Esophagus (tissue), 2 donors: ENCODE results near the gene TMEM185A. TPM values are rescaled to one million over a fixed set of nuclear protein-coding genes. Genes with fewer than 3 reads are reported as not detected.

Source experiments
- H3K27ac ChIP-seq, 2 donors: one replicate each; pipeline ENCODE4 v1.5.1; 2013; ENCODE audit warnings: low read depth in 2 of 2, mild to moderate bottlenecking in 2 of 2, inconsistent platforms in 1 of 2, low read length in 1 of 2, moderate library complexity in 1 of 2
- H3K27me3 ChIP-seq, 2 donors: one replicate each; pipeline ENCODE4 v1.6.1; 2013; ENCODE audit warnings: low read length in 2 of 2, control low read depth in 1 of 2, mild to moderate bottlenecking in 1 of 2; ENCODE audit not compliant: insufficient read depth in 2 of 2, control insufficient read depth in 1 of 2
- H3K36me3 ChIP-seq, 2 donors: one replicate each; pipeline ENCODE4 v1.6.1; 2013; ENCODE audit warnings: low read length in 1 of 2; ENCODE audit not compliant: control insufficient read depth in 2 of 2, insufficient read depth in 2 of 2
- H3K4me1 ChIP-seq, 2 donors: one replicate each; pipeline ENCODE4 v1.6.1; 2013; ENCODE audit warnings: low read length in 1 of 2; ENCODE audit not compliant: control insufficient read depth in 2 of 2, insufficient read depth in 2 of 2
- H3K4me3 ChIP-seq, 2 donors: one replicate each; pipeline ENCODE4 v1.5.1; 2013; ENCODE audit warnings: low read length in 2 of 2, mild to moderate bottlenecking in 2 of 2, low read depth in 1 of 2, moderate library complexity in 1 of 2
- H3K9me3 ChIP-seq, 2 donors: one replicate each; pipeline ENCODE4 v1.6.1; 2013; ENCODE audit warnings: mild to moderate bottlenecking in 2 of 2, low read depth in 1 of 2, low read length in 1 of 2, moderate library complexity in 1 of 2; ENCODE audit not compliant: control insufficient read depth in 2 of 2, insufficient read depth in 1 of 2
- WGBS, 2 donors: extraction: QIAGEN DNeasy Blood & Tissue Kit; methylation state at CpG; one replicate each; pipeline ENCODE4 v1.1.7; 2013; 5-methylcytosine and 5-hydroxymethylcytosine counted together
- polyA plus RNA-seq, 2 donors: library from polyadenylated mRNA; stranded (reverse); fragments of 200-250 nt; gene quantifications; one replicate each; pipeline ENCODE4 v1.2.3, GENCODE V29; 2013
- donor health status: healthy with polysubstance abuse.
- donor health status: Bipolar disorder and iron deficiency.

The TMEM185A gene
- polyA plus RNA-seq, 2 donors = 10.9 to 11.1 TPM

DNA sequence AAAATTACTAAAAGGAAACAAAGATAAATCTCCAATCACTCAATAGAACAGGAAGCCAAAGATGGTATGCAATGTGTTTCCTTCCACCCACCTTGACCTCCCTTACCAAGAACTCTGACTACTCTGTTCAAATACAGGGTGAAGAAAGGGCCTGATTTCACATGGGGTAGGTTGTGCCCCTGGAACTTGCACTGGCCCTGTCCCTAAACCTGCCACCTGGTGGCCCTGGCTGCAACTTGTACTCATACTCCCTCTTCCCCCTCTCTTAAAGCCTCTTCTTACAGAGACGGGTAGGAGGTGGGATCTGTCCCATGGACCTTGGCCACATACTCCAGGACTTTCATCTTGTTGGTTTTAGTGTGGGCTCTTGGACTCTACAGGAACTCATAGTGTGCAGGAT is 17.3 kb upstream of the TMEM185A start:
- 70 to 89% methylated on average over 1 of the region's 1 CpG for WGBS, 2 donors
- H3K36me3 ChIP-seq = no peaks in the 10 kb centered on the region
- H3K9me3 ChIP-seq = peaks cover 0 to 3% of the 10 kb centered on the region in 2 donors
- no peak overlapping the region for H3K4me3 ChIP-seq
- peak overlapping the region in 1 of 2 donors; percentile 30 for H3K27ac ChIP-seq
- no peaks in the 10 kb centered on the region for H3K27me3 ChIP-seq
- no peaks in the 10 kb centered on the region for H3K4me1 ChIP-seq

DNA sequence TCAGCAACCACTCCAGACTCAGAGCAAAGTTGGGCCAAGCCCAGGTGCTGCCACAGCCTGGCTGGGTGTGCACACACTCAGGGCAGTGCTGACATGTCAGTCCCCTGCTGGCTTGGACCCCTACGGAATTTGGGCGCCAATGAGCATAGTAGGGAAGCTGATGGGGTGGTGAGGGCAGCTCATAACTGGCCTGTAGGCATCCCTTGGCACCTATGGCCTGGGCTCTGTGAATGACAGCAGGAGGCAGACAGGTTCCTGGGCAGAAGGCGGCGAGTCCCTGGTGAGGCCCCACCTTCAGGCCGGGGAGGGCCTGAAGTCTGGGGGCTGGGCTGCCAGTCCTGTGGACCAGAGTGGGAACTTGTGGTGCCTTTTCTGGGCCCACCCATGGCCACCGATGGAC is 15.9 kb upstream of the TMEM185A start:
- peaks cover 0 to 3% of the 10 kb centered on the region in 2 donors for H3K9me3 ChIP-seq
- H3K4me1 ChIP-seq = no peaks in the 10 kb centered on the region
- no peak overlapping the region for H3K4me3 ChIP-seq
- no peaks in the 10 kb centered on the region for H3K27me3 ChIP-seq
- no peaks in the 10 kb centered on the region for H3K36me3 ChIP-seq
- H3K27ac ChIP-seq = no peak overlapping the region
- WGBS, 2 donors = 72 to 91% methylated on average over 4 to 6 of the region's 6 CpGs

DNA sequence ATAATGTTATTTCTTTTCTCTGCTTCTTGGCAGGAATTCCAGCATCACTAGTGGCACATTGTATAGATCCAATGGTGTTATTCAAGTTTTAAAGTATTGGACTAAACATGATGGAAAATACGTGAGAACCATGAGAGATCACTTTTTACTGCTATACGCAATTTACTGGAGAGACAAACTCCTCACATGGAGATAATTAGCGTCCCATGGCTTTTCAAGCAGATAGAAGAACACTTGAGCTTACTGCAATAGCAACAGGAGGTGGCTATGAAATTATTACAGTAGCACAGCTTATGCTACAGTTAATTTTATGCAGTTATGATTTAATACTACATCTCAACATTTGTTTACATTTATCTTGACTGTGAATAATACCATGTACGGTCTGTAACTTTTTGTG is 11.9 kb upstream of the TMEM185A start:
- Histone ChIP-seq H3K4me3 (no peak overlapping the region), H3K36me3 (no peaks in the 10 kb centered on the region), H3K27me3 (no peaks in the 10 kb centered on the region), H3K9me3 (no peaks in the 10 kb centered on the region), H3K4me1 (no peaks in the 10 kb centered on the region), H3K27ac (no peak overlapping the region)
- 75 to 84% methylated on average over 4 of the region's 4 CpGs for WGBS, 2 donors

DNA sequence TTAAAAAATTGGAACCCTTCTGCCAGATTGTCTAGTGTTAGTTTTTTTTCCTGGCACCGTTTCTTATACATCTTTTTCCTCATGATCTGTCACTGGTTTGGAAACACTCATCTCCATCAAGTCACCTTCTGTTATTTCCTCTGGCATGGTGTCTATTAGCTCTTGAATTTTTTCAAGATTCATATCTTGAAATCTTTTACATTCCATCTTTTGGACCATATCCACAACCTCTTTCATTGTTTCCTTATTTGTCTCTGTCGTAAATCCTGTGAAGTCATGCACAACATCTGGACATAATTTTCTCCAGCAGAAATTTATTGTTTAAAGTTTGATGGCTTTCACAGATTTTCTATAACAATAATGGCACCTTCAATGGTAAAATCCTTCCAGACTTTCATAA is 10.2 kb upstream of the TMEM185A start:
- Histone ChIP-seq H3K27ac (no peak overlapping the region), H3K4me3 (no peak overlapping the region), H3K9me3 (no peaks in the 10 kb centered on the region), H3K4me1 (no peaks in the 10 kb centered on the region), H3K27me3 (no peaks in the 10 kb centered on the region), H3K36me3 (no peaks in the 10 kb centered on the region)
- WGBS, 2 donors = 44 to 53% methylated on average over 2 of the region's 2 CpGs

DNA sequence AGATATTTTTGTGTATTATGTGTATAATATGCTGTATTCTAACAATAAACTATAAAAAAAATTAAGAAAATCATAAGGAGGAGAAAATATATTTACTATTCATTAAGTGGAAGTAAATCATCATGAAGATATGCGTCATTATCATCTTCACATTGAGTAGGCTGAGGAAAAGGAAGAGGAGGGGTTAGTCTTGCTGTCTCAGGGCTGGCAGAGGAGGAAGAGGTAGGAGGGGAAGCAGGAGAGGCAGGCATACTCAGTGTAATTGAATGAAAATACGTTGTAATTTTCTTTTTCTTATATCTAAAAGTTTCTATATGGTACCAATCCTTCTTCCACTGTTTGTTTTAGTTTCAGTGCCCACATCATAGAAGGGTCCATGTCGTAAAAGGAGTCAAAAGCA is 9.8 kb upstream of the TMEM185A start:
- Histone ChIP-seq H3K4me1 (no peaks in the 10 kb centered on the region), H3K36me3 (no peaks in the 10 kb centered on the region), H3K27ac (no peak overlapping the region), H3K9me3 (no peaks in the 10 kb centered on the region), H3K4me3 (no peak overlapping the region), H3K27me3 (no peaks in the 10 kb centered on the region)
- 50 to 62% methylated on average over 3 of the region's 3 CpGs for WGBS, 2 donors

DNA sequence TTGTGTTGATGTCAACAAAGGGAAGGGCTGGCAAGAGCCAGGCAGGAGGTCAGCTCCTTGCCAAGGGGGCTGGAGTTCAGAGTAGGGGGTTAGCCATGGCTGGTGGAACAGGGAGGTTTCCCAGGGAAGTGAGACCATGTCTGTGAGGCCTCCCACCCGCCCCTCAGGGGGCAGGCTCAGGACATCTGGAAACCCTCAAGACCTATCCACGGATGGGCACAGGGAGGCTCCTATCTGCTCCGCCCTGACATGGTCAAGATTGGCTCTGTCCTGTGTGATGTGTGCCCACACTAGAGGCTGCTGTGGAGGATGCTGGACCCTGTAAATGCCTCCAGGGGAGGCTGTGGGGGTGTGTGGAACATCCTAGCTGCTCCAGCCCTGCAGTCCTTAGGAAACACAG is 8.0 kb upstream of the TMEM185A start:
- H3K27me3 ChIP-seq = no peaks in the 10 kb centered on the region
- no peak overlapping the region for H3K27ac ChIP-seq
- no peaks in the 10 kb centered on the region for H3K9me3 ChIP-seq
- H3K4me3 ChIP-seq = no peak overlapping the region
- no peaks in the 10 kb centered on the region for H3K36me3 ChIP-seq
- 73 to 85% methylated on average over 3 of the region's 3 CpGs for WGBS, 2 donors
- H3K4me1 ChIP-seq = peaks cover 0 to 2% of the 10 kb centered on the region in 2 donors

DNA sequence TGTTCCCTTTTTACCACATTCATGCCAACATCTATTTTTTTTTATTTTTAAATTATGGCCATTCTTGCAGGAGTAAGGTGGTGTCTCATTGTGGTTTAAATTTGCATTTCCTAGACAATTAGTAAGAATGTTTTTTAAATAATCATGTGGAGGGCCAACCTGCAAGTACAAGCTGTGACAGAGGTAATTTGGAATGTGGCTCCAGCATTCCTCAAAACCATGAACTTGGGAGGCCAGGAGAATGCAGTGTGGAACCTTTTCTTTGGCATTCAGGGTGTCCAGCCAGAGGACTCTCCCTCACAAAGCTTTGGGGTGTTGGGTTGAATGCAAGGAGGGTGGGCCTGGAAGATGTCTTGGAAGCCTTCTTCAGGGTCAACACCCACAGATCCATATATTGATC is 7.3 kb upstream of the TMEM185A start:
- peaks cover 0 to 2% of the 10 kb centered on the region in 2 donors for H3K4me1 ChIP-seq
- H3K9me3 ChIP-seq = no peaks in the 10 kb centered on the region
- H3K27me3 ChIP-seq = no peaks in the 10 kb centered on the region
- no peaks in the 10 kb centered on the region for H3K36me3 ChIP-seq
- no peak overlapping the region for H3K4me3 ChIP-seq
- no peak overlapping the region for H3K27ac ChIP-seq

DNA sequence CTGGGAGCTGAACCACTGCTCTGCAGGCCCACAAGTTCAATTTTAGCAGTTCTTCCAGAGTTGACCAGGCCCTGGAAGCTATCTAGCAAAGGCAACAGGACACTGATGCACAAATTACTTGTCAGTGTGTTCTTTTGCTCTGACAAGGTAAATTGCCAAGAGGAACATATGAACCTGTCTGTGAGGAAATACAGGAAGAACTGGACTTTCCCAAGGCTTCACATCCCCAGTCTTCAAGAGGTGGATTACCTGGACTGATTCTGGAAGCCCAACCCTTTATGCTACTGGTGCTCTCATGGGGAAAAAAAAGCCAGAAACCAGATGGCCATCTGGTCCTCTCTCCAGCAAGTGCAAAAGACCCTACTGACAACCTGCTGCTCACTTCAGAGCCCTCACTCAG is 1.9 kb upstream of the TMEM185A start:
- no peaks in the 10 kb centered on the region for H3K9me3 ChIP-seq
- H3K27me3 ChIP-seq = no peaks in the 10 kb centered on the region
- H3K4me3 ChIP-seq = no peak overlapping the region
- H3K36me3 ChIP-seq = no peaks in the 10 kb centered on the region
- peaks cover 2% of the 10 kb centered on the region in 2 donors for H3K4me1 ChIP-seq
- peak overlapping the region; percentile 9 to 36 for H3K27ac ChIP-seq

DNA sequence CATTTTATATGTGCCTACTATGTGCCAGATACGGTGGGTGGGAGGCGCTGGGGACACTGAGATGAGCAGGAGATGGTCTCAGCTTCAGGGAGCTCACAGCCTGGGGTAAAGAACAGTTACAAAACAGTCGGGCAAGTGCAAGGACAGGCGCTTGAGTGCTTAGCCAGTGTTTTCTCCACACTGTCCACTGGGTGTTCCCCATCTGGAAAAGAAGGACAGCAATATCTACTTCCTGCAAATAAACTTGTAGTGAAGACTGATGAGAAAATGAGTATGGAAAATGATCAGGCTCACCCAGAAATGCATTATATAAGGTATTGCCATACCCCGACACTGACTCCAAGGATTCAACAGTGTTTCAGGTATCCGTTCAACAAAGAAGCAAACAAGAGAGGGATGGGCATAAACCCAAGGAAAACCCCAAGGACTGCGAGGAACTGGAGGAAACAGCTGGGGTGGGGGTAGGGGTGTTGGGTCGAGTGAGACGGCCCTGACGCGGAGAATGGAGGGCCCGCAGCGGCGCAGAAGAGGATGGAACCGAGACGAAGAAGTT is 835 bp downstream of the TMEM185A start:
- peaks cover 2 to 5% of the 10 kb centered on the region in 2 donors for H3K4me1 ChIP-seq
- no peaks in the 10 kb centered on the region for H3K36me3 ChIP-seq
- peak overlapping the region; percentile 61 to 82 for H3K4me3 ChIP-seq
- peak overlapping the region; percentile 48 to 61 for H3K27ac ChIP-seq
- no peaks in the 10 kb centered on the region for H3K27me3 ChIP-seq
- H3K9me3 ChIP-seq = no peaks in the 10 kb centered on the region
- WGBS, 2 donors = 4 to 30% methylated on average over 16 of the region's 16 CpGs

DNA sequence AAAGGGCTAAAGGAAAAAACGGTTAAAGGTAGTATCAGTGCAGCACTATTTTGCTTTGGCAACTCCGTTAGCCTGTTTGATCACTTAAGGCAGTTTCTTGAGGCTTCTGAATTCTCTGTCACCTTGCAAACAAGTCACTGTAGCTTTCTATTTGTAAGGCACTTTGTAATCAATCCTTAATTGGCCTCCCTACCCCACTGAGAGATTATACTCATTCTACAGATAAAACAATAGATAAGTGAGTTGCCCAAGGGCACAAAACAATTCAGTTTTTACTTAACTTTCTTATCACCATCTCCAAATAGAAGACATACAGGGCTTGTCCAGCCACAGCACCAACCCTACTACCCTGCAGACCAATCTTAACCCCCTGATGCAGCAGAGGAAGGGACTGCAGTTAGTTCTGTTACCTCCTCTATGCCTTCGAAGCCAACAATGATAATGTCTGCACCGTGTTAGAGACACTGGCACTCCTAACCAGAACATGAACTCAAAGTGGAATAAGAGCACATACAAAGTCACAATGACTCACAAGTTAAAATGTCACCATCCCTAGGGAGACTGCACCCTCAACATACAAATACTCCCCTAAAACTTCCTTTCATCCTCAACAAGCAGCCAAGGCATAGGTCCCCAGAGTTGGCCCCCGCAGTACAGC is 1.7 kb downstream of the TMEM185A start:
- H3K27ac ChIP-seq = no peak overlapping the region
- H3K36me3 ChIP-seq = no peaks in the 10 kb centered on the region
- H3K9me3 ChIP-seq = no peaks in the 10 kb centered on the region
- peaks cover 2 to 3% of the 10 kb centered on the region in 2 donors for H3K4me1 ChIP-seq
- peak overlapping the region in 1 of 2 donors; percentile 61 for H3K4me3 ChIP-seq
- H3K27me3 ChIP-seq = no peaks in the 10 kb centered on the region
- WGBS, 2 donors = 65% methylated on average over 5 of the region's 5 CpGs
